Hypothalamus (tissue), 51 donors: ENCODE data around the gene MYT1.
"Not testable (repeated sequence)": the region's sequence is repeated elsewhere in the genome, so short reads cannot be mapped to it uniquely, and the experiment has no call there.

Source experiments
- DNase-seq, 51 donors: peaks; one replicate each; lab custom pipeline; 2025; lab: John Stamatoyannopoulos, UW

The MYT1 gene

DNA sequence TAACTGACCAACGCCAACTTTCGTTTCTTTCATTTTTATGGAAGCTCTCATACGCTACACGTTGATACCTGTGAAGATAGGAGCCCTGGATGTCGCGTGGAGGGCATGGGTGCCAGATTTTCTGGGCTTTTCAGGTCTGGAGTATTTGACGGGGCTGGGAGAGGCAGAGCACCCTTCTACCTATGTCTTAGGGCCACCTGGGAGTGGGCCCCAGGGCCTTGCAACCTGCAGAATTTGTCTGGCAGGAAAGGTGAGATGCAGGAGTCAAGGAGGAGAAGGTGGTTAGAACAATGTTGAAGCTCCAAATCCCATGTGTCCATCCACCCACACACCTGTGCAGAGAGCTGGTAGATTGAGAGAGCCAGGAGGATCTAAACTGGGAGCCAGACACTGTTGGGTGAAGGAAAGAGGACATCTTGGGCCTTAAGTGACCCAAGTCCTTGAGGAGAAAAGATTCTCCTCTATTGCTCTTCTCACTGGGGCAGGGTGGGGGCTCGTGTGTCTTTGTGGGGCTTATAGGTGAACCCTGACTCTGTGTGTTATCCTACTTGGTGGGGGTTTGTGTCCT, 63.9 kb downstream of the MYT1 start:
- DNase-seq, result no peak

DNA sequence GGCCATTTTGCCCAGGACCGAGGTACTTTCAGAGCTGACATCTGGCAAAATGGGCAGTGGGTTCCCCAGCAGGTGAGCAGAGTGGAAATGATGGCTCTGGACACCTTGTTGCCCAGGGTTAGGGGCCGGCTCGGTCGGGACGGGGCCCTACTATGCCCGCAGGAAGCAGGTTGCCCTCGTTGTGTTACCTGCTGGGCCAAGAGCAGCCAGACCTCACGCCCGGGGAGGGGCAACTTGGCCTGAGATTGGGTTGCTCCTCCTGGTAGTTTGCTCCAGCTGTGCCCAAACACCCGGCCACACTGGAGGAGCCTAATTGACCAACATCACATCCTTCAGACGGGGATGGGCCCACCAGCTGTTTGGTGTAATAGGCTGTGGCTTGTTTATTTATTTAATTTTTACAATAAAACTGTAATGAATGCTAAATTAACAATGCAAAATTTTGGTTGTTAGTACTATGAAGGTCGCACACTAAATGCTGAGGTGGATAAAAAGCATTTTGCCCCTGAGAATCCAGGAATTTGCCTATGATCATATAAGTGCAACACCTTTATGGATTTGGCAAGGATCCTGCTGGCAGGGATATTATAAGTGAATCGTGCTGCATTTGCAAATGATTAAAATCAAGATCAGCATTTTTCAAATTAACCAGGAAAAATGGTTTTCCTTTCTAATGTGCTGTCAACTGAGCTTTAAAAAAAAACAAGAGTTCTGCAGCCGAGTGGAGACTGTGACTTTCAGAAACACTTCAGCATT, 64.7 kb downstream of the MYT1 start:
- no peak for DNase-seq

DNA sequence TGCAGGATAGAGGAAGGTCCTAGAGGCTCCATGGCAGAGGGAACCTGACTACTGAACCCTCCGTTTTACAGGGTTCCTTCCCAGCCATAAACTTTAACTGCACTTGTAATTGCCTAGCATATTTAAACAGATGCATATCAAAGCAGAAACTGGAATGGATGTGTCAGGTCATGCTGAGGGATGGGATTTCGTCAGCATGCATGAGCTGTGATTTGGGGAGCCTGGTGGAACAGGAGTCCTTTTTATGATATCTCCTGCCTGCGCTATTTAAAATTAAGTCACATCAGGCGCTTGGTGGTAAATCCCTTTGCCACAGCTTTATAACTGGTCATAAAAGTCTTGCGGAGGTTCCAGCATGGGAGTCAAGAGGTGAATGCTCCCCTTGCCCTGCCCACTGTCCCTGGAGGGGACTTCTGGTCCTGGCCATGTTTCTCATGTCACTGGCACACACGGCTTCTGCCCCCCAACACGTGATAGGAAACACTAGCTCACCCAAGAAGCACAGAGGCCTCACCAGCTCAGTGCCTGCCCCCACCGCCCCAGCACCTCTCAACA, 65.3 kb downstream of the MYT1 start:
- no peak for DNase-seq

DNA sequence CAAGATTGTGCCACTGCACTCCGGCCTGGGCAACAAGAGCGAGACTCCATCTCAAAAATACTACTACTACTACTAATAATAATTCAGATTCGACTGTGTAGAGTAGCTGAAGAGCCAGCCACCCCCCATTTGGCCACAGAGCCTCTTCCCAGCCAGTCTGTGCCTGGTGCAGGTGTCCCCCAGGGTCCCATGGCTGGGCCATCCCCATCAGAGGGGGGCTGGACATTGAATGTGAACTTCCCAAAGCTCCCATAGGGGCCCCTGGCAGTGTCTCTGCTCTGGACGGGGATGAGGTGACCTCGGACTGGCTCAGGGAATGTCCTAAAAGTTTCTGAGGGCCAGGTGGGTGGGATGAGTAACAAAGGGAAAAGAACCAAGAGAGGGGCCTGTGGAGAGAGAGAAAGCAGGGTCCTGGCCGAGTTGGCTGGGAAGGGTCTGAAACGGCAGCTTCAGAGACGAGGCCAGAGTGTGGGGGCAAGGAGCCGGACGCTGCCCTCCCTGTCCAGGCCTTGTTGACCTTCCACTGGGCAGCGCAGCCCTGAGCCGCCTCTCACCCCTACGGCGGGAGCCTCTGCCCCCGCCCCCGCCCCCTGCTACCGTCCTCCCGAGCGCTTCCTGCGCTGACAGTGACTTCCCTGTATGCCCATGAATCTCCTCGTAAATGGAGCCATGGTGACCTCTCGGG, 66.4 kb downstream of the MYT1 start:
- DNase-seq, result no peak

DNA sequence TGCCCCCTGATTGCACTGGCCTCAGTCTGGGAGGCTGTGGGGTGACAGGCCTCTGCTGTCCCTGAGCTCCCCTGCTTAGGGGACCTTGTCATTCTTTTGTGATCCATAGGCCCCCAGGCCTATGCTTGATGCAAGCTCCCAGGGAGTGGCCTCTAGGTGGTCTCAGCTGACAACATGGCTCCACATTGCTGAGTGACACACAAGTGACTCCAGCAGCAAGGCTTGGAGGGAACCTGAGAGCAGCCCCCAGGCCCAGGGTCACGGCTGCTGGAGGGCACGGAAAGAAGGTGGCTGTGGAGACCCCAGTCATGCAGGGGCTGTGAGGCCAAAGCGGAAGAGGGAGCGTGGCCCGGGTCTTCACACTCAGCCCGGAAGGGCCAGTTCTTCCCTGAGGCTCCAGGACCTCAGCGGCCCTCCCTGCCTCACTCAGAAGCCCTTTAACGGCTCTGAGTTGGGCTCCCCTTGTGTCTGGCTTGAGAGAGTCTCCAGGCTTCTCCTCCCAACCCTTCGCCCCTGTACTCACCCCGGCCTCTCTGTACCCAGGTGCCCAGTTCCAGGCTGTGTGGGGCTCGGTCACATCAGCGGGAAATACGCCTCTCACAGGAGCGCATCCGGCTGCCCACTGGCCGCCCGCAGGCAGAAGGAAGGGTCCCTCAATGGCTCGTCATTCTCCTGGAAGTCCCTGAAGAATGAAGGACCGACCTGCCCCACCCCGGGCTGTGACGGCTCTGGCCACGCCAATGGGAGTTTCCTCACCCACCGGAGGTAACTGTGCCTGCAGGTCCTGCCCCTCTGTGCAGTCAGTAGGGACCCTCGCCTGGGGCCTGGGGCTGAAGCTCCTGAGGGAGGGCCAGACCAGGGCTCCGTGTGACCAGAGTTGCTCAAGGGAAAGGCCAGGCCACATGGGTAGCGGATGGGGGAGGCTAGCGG, 67.6 kb downstream of the MYT1 start:
- no peak for DNase-seq

DNA sequence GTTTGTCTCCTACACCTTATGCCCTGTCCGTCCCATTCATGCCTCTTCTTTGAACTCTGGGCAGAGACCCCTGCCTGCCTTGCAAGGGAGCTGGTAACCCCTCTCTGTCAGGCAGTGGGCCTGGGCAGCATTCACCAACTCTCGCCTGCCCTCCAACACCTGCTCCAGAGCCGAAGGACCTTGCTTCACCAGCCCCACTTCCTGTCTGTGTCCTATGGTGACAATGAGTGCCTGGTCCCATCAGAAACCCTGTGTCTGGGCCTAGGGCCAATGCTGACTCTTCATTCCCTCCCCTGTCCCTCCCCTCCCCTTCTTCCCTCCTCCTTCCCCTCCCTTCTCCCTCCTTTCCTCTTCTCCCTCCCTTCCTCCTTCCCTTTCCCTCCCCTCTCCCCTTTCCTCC, 68.5 kb downstream of the MYT1 start:
- DNase-seq, result peak in 13 of 51 donors; percentile 14 to 45 (median 25)

DNA sequence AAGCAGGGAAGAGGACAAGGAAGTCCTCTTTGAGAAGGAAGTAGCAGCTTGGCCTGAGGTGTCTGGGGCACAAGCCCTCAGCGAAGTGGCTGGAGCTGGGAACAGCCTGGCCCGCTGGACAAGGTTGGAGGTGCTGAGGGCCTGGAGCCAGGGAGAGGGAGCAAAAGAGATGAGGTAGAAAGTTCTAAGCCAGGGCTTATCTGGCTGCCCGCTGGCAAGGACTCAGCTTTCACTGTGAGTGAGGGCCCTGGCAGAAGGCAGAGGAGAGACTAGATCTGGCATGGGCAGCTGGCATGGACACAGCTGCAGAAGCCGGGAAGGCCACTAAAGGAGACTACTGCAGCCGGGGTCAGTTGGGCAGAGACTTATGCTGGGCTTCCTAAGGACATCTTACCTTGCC, 69.5 kb downstream of the MYT1 start:
- peak in 12 of 51 donors; percentile 2 to 55 (median 24) for DNase-seq

DNA sequence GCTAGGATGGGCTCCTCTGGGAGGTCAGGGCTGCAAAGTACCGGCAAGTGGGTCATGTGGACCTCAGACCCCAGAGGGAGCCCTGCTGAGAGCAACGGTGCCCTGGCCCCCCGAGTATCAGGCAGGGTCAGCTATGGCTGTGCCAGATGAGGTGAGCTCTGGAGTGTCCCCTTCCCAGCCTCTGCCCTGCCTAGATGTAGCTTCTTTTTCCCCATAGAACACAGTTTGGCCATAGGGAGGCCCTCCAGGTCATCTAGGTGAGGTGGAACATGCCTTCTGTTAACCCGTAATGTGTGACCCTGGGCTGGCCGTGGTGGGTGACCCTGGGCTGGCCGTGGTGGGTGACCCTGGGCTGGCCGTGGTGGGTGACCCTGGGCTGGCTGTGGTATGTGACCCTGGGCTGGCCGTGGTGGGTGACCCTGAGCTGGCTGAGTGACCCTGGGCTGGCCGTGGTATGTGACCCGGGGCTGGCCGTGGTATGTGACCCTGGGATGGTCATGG, 70.1 kb downstream of the MYT1 start:
- DNase-seq, result no peak

DNA sequence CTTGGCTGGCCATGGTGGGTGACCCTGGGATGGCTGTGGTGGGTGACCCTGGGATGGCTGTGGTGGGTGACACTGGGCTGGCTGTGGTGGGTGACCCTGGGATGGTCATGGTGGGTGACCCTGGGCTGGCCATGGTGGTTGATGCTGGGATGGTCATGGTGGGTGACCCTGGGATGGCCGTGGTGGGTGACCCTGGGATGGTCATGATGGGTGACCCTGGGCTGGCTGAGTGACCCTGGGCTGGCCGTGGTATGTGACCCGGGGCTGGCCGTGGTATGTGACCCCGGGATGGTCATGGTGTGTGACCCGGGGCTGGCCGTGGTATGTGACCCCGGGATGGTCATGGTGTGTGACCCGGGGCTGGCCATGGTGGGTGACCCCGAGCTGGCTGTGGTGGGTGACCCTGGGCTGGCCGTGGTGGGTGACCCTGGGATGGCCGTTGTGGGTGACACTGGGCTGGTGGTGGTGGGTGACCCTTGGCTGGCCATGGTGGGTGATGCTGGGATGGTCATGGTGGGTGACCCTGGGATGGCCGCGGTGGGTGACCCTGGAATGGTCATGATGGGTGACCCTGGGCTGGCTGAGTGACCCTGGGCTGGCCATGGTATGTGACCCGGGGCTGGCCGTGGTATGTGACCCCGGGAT, 70.8 kb downstream of the MYT1 start:
- DNase-seq, result not testable (repeated sequence)

DNA sequence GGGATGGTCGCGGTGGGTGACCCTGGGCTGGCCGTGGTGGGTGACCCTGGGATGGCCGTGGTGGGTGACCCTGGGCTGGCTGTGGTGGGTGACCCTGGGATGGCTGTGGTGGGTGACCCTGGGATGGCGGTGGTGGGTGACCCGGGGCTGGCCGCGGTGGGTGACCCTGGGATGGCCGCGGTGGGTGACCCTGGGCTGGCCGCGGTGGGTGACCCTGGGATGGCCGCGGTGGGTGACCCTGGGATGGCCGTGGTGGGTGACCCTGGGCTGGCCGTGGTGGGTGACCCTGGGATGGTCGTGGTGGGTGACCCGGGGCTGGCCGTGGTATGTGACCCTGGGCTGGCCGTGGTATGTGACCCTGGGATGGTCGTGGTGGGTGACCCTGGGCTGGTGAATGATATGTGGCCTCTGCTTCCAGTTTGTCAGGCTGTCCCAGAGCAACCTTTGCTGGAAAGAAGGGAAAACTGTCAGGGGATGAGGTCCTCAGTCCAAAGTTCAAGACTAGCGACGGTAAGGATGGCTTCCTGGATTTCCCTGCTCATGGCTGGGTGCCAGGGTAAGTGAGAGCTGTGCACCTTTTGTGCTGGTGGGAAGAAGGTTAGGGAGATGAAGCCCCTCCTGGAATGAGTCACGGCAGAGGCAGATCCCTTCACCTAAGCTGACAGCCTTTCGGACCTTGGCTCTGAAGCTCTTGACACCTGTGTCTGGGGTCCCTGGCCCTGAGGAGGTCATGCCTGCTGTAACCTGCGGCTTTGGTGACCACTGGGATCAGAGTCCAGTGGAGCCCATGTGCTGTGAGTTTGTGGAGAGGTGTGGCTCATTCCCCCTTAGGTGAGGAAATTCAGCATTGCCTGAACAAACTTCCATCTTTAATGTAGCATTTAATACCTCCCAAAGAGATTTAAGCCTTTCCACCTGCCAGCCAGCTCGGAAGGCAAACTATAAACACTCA, 72.2 kb downstream of the MYT1 start:
- no peak for DNase-seq

DNA sequence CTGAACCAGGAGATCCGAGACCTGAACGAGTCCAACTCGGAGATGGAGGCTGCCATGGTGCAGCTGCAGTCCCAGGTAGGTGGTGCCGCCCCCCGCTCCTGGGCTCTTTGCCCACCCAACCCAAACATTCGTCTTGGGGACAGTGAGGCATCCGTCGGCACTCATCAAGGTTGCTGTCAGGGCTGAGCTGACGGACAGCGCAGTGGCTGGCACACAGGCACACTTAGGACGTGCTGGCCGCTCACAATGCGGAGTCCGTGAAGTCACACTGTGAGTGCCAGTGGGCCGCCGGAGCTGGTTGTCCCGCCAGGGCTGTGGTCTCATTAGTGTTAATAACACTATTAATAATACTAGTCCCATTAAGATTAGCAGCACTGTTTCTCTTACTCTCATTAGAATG, 73.1 kb downstream of the MYT1 start:
- DNase-seq, result no peak

DNA sequence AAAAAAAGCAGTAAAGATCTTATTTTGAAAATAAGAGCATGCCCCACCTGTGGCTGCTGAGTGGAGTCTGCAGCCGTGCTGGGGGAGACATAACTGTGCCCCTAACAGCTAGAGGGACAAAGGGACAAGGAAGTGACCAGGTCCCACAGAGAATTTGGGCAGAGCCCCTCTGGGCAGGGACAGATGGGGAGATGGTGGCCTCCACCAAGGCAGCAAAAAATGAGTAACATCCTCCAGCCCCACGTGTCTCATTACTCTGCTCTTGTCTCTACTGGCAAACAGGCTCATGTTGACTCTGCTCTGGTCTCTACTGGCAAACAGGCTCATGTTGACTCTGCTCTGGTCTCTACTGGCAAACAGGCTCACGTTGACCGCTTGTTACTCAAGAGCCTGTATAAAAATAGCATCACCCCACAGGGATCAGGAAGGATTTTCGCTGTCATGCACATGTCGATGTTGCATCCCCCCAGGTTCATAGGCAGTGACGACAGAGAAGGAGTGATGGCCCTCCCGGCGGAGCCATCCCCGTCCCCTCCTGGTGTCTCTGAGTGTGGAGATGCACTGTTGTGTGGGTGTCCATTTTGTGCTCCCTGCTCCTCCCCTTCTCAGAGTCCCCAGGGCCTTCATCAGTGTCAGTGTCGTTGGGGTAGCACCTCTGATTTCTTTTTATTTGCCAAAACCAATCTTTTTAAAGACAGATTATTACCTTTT, 74.0 kb downstream of the MYT1 start:
- no peak for DNase-seq

DNA sequence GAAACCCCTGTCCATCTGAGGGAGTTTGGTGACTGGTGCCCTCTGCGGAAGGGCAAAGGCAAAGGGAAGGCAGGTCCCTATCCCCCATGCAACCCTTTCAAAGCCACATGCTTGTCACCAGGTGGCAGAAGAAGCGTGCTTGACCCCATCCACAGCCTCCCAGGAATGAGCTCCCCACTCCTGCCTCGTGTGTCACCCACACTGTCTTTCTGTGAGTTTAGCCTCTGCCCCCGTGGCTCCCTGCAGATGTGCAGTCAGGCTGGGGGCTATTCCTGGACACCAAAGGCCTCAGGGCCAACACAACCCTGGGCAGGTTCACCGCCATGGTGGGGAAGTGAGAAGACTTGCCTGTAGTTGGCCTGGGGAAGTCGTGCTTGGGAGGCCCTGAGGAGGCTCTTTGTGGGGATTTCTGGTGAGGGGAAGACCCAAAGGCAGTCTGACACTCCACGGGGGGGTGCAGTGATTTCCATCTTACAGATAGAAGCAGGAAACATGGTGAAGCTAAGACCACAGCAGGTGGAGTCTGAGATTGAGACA, 74.7 kb downstream of the MYT1 start:
- DNase-seq, result no peak

DNA sequence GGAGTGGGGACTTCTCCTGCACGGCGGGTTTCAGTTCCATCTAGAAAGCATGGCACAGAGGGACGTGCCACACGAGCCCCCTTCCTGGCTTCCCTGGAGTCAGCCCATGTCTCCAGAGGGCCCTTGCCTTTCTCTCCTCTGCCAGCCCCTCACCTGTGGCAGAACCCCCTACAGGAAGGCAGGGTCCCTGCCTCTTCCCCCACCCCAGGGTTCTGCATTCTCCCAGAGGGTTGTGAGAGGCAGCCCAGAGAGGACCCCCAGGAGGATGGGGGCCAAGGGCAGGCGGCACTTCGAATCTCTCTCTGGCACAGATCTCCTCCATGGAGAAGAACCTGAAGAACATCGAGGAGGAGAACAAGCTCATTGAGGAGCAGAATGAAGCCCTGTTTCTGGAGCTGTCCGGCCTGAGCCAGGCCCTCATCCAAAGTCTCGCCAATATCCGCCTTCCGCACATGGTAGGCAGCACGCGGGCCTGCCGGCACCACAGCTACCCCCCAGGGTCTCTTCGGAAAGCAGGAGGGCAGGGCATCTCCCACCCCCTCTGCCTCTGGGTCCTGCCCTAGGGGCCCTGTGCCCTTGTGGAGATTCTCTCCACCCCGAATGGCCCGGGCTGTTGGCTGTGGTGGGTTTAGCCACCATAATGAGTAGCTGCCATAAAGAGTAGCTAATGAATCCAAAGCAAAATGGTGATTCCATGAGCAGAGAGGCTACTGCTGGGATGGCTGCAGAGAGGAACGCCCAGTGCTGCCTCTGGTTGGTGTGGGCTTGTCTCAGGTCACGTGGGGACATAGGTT, 75.4 kb downstream of the MYT1 start:
- no peak for DNase-seq

DNA sequence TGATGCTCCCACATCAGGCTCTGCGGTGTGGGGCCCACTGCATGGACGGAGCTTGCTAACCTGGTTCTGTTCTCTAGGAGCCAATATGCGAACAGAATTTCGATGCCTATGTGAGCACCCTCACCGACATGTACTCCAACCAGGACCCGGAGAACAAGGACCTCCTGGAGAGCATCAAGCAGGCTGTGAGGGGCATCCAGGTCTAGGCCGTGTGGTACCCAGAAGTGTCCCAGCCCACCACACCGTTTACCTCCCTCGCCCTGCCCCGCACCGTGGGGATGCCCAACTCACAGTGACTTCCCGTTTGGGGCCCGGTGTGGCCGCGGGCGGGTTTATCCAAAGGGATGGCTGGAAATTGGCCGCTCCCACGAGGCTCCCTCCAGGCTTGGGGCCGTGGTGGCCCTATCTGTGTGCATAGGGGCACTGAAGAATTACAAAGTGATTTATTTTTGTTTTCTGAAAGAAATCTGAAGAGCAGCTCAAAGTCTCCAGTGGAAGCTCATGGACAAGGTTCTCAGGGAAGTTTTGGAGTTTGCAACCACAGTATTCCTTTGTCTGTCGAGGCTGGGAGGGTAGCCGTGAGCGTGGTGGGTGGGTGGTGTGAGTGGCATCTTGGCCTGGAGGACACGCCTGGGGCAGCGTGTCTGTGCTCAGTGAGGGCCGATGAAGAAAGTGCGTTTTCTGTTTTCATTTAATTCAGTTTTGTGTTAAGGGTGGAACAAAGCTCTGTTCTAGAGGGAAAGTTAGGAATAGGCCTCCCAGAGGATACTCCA, 76.2 kb downstream of the MYT1 start:
- no peak for DNase-seq

DNA sequence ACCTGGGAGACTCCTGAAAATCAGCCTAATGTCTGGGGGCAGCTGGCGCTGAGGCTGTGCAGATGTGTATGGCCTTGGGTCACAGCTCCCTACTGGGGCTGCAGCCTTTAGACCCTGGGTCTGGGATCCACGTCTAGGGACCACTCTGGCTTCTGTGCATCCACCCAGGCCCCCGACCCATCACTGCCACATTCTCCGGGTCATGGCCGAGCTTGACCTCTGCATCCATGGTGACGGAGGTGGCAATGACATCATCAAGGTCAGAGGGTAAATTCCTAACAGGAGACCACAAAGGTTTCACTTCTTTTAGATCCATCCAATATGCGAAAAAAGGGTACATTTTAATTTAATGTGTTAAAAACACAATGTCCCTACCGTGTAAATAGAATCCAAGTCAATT, 76.8 kb downstream of the MYT1 start:
- no peak for DNase-seq
